GM18858 (cell line): Measurements from ENCODE around the gene CHM.
"Not testable (repeated sequence)": the region's sequence is repeated elsewhere in the genome, so short reads cannot be mapped to it uniquely, and the experiment has no call there.

Experiments
- ATAC-seq: cut with Tn5 transposase; IDR thresholded peaks from one replicate; pipeline ENCODE4 v1.9.1; 2021; ENCODE audit not compliant: unreplicated experiment

The CHM gene

DNA sequence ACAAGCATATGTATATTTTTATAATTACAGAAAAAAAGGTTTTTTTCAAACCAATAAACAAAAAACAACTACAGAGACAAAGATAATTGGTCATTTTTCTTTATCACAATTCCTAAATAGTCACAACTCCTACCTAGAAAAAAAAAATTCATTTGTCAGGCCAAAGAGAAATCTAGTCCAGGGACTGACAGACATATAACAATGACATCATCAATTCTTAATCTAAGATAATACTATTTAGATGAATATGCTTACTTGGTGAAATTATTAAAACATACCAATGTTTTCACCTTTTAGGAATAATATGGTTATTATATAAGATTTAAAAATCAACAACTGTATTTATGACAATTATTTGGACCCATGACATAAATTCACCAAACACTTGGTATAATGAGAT lies 48.4 kb downstream of the CHM start:
- no peak for ATAC-seq

- ATAC-seq = no peak
Observed at GRCh38 chrX:85996555-85996954, 50.8 kb downstream of the CHM start.

DNA sequence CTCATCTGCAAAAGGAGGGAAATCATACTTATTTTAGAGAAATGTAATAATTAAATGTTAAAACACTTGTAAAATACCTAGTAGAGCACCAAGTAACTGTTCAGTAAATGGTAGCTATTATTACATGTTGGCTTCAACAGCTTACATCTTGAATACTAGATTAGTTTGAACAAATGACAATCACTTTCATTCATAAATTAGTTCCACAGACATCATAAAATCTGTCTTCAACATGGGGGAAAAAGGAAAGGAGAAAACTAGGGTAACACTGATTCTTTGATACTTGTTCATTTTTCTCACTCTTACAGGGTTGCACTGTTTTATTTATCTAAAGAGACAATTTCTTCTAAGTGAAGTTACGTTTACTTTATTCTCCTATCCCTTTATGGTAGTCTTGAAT lies 51.7 kb downstream of the CHM start:
- ATAC-seq = no peak

- ATAC-seq = no peak
Observed at GRCh38 chrX:85994797-85995196, 52.6 kb downstream of the CHM start.

GRCh38 chrX:85994228-85994627 lies 53.1 kb downstream of the CHM start:
- ATAC-seq = no peak

DNA sequence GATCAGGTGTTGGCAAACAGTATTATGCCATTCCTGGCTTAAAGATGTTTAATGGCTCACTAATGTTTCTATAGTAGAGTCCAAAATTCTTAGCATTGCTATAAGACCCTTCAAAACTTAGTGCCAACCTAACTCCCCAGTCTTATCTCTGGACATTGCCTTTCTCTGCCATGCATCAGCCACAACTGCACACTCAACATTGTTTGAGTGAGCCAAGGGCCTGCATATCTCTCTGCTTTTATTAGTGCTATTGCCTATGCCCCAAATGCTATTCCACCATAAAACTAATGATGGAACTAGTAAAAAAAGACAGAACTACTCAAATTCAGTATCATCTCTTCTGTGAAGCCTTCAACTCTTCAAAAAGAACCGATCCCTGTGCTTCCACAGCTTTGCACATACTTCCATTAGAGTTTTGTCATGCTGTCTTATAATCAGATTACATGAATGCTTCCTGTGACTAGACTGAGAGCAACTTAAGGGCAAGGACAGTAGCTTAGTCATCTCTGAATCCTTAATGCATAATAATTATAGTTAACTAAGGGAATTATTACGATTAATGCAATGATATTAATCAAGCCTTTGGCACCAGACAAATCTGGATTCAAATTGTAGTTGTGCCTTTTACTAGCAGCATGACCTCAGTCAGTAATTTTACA lies 53.7 kb downstream of the CHM start:
- no peak for ATAC-seq

GRCh38 chrX:85992811-85993229 lies 54.5 kb downstream of the CHM start:
- no peak for ATAC-seq

DNA sequence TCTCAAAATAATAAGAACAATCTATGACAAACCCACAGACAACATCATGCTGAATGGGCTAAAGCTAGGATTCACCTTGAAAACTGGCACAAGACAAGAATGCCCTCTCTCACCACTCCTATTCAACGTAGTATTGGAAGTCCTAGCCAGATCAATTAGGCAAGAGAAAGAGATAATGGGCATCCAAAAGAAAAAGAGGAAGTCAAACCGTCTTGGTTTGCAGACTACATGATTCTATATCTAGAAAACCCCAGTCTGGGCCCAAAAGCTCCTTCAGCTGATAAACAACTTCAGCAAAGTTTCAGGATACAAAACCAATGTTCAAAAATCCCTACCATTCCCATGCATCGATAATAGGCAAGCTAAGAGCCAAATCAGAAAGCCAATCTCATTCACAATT lies 59.0 kb downstream of the CHM start:
- ATAC-seq = no peak

- no peak for ATAC-seq
Observed at GRCh38 chrX:85980286-85980685, 67.1 kb downstream of the CHM start.

DNA sequence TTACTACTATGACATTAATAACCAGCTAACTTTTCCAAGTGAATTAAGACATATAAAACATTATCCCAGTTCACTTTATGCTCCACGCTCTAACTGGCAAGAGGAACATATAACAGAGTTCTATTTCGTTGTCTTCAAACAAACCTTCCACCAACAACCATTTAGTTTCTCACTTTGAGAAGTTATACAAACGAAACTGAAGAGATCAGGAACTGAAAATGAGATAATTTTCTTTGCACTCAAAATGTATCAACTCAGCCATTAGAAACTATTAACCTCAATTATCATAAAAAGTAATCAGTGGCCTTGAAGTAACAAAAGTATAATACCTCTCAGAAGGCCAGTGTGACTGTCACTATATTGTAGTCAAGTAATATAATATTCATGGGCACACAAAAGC lies 70.1 kb downstream of the CHM start:
- peak; percentile 82 for ATAC-seq

DNA sequence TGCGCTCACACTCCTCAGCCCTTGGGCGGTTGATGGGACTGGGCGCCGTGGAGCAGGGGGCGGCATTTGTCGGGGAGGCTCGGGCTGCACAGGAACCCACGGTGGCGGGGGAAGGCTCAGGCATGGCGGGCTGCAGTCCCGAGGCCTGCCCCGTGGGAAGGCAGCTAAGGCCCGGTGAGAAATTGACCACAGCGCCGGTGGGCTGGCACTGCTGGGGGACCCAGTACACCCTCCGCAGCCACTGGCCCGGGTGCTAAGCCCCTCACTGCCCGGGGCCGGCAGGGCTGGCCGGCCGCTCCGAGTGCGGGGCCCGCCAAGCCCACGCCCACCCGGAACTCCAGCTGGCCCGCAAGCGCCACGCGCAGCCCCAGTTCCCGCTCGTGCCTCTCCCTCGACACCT lies 75.0 kb downstream of the CHM start:
- not testable (repeated sequence) for ATAC-seq

DNA sequence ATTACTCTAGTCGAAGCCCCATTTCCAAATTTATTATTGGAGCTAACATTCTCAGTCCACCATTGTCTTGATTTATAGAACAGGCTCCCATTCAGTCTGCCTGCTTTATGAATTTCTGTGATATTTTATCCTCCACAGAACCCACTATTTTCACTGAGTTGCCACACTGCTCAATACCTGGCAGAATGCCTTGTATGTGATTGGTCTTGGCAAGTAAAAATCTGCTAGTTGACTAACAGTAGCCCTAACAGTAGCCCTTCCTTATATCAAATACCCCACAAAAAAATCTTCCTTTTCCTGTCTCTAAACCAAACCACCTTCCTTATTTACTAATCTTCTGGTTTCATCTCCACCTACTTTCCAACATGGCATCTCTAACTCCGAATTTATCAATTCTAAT lies 82.6 kb downstream of the CHM start:
- ATAC-seq = no peak

GRCh38 chrX:85963736-85964135 lies 83.6 kb downstream of the CHM start:
- no peak for ATAC-seq

DNA sequence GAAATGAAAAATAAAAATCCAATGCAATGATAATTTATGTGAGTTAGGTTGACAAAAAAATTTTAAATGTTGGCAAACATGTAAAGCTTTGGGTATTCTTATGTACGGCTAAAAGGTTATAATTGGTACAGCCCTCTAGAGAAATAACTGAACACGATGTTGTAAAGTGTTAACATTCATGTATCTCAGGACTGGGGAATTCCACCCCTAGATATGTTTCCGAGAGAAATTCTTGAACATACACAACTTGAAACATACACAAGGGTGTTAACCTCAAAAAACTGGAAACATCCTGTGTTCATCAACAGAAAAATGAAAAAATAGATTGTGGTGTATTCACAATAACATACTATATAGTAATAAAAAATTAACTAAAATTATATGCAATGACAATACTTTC lies 91.8 kb downstream of the CHM start:
- ATAC-seq = no peak

- not testable (repeated sequence) for ATAC-seq
Observed at GRCh38 chrX:85944751-85945150, 102.6 kb downstream of the CHM start.

DNA sequence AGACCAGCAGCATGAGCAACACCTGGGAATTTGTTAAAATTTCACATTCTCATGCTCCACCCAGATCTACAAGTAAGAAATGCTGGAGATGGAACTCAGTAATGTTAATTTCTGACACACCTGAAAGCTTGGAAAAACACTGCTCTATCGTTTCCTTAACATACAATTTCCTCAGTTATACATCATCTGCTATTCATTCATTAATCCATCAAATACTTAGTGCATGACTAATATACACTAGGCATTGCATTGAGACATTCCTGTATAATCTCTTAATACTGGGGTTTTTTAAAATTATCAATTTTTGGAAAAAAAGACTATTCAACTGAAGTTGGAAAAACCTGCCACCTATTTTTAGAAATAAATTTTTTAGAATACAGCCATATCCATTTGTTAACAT lies 106.1 kb downstream of the CHM start:
- ATAC-seq = no peak

GRCh38 chrX:85939942-85940341 lies 107.4 kb downstream of the CHM start:
- ATAC-seq = not testable (repeated sequence)

GRCh38 chrX:85934399-85934798 lies 113.0 kb downstream of the CHM start:
- ATAC-seq = not testable (repeated sequence)

DNA sequence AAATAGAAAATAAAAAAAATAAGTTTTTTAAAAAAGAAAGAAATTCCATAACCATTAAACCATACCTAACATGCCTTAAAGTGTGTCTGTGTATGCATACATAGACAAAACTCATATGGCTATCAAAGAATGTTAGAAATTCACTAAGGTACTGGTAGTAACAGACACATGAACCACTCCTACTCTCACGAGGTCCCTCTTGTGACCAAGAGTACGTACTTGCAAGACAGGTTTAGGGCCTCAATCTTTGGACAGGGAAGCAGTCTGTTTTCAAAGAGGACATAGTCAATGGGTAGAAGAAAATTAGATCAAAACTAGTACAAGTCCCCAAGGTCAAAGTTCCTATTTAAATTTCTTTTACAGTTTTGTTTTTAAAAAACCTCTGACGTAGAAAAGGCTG lies 117.3 kb downstream of the CHM start:
- no peak for ATAC-seq

DNA sequence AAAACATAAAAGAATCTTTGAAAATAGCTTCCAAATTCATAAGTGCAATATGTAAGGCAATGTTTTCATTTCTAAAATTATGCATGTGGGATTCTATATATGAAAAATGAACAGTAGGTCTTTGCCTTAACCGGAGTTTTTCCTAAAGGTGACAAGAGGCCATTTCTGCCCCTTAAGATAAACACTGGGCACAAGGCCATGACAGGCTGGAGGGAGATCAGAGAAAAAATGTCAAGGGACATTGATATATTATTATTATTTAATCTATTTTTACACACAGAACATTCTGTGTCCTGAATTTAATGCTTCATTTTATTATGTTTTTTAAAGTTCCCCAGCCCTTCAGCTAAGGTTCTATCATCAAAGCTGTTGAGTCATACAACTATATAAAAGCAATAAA lies 118.8 kb downstream of the CHM start:
- no peak for ATAC-seq

DNA sequence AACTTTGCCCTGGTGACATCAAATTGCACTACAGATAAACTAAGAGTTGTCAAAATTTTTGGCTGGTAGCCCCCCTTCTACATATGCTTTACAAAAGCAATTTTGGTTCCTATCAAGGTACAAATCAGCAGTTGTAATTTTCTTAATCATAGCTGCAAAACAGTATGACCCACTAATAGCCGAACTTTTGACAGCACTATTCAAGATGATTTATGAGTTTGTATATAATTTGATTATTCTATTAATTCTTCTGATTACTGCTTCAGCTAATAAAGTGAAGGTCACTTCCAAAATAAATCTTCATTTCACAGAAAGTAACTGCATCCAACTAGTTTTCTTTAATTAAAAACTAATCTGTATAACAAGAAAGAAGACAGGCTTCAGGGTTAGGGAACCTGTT lies 119.6 kb downstream of the CHM start:
- ATAC-seq = no peak

- no peak for ATAC-seq
Observed at GRCh38 chrX:85922821-85923220, 124.5 kb downstream of the CHM start.

- not testable (repeated sequence) for ATAC-seq
Observed at GRCh38 chrX:85916656-85917280, 130.6 kb downstream of the CHM start.
